ENCODE data around the gene MT1F.
A peak's percentile ranks its signal among the peaks of the same experiment; 100 is the strongest.
"Not testable (repeated sequence)": the region's sequence is repeated elsewhere in the genome, so short reads cannot be mapped to it uniquely, and the experiment has no call there.

Gene MT1F

DNA sequence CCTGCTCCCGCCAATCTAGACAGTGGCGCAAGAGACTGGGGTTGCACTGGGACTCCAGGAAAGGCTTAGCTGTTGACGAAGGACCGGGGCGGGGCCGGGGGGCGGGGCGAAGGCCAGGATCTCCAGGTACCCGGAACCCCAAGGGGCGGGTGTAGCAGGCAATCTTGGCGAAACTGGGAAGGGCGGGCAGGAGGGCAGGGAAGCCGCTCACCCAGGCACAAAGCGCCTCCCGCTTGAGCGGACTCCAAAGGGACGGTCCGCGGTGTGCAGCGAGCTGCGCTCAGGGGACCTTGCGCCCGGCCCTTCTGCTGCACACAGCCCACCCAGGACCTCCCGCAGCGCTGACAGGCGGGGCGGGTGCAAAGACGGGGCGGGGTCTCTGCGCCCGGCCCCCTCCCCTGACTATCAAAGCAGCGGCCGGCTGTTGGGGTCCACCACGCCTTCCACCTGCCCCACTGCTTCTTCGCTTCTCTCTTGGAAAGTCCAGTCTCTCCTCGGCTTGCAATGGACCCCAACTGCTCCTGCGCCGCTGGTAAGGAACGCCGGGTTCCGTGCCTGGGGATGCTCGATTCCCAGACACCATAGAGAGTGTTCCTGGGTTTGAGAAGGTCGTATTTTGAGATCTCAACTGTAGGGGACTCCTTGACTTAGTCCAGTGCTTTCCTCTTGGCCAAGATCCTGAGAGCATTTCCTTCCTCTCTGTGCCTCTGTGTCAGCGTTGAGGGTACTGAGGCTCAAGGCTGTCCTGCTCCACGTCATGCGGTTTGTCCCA, at the start of gene MT1F:
TSS of gene MT1F (plus strand) at position 405 of the 772 bp plus-strand sequence. CDS start at position 505, 100 bp downstream.
- DNase-seq = no peak

DNA sequence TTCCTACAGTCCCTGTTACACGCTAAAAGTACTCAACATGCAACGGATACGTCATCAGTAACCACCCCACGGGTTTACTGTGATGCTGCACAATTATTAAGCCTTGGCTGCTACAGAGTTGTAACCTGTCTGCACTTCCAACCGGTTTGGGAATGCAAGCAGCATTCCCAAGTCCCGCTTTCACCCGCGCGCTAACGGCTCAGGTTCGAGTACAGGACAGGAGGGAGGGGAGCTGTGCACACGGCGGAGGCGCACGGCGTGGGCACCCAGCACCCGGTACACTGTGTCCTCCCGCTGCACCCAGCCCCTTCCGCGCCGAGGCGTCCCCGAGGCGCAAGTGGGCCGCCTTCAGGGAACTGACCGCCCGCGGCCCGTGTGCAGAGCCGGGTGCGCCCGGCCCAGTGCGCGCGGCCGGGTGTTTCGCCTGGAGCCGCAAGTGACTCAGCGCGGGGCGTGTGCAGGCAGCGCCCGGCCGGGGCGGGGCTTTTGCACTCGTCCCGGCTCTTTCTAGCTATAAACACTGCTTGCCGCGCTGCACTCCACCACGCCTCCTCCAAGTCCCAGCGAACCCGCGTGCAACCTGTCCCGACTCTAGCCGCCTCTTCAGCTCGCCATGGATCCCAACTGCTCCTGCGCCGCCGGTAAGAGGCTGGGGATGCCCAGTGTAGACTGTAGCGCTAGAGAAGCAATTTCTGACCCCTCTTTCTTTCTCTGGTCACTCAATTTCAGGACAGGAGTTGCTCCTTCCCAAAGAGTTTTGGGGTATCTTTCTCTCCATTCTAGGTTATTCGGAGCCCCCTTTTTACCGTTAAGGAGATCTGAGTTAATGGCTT, 49.5 kb upstream of the MT1F start, which contains the start of gene MT2A:
TSS of gene MT2A (plus strand) at position 542 of the 833 bp plus-strand sequence. CDS start at position 614, 72 bp downstream.
- peak; percentile 83 for DNase-seq

DNA sequence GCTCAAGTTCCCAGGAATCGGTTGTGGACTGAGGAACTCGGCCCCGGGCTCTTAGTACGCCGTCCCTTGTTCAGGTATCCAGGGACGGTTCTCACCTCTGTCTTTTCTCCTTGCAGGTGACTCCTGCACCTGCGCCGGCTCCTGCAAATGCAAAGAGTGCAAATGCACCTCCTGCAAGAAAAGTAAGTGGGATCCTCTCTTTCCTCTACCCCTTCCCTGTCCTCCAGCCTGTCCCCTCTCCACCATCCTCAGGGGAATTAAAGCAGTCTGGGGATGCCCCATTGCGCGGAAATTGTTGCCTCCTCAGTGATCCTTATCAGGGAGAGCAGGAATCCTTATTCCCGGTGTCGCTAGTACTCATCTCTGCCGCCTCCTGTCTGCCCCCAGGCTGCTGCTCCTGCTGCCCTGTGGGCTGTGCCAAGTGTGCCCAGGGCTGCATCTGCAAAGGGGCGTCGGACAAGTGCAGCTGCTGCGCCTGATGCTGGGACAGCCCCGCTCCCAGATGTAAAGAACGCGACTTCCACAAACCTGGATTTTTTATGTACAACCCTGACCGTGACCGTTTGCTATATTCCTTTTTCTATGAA, 48.8 kb upstream of the MT1F start:
- no peak for DNase-seq

DNA sequence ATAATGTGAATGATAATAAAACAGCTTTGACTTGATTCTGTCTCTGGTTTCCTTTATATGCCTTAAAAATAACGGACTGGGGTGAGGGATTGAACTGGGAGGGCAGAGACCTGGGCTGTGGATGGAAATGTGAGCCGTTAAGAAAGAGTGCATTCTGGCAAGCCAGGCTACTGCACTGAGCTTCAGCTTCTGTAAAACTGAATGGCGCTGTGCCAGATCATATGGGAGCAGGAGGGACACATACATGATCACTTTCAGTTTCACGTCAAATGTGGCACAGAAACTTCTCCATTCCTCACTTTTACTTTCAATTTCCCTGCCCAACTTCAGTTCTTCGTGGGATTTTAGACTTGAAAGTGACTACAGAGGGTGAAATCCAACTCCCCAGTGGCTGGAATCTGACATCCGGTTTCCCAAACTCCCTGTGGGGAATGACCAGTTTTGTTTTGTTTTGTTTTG, 48.3 kb upstream of the MT1F start:
- DNase-seq = no peak

DNA sequence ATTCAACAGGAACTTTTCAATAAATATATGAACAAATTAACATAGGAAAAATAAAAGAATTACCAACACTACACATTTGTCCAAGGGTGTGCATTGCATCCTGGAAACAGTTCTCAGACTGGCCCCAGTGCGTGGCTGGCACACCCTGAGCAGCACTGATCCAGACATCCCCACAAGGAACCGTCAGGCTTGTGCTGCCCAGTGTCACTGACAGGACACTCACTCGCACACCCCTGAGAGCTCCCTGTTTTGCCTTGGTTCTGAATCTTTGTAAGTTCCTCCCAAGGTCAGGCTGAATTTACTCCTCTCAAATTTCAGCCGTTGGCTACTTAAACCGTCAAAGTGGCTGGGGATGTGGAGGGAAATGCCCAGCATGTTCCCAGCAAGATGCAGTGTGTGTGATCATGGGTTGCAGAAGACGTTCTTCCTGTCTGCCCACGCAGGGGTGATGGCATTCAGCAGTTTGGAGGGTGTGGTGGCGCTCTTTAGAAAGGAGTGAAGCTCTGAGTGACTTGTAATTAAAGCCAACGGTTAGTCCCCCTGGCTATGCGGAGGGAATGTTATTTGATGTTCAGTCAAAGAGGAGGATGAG, 47.6 kb upstream of the MT1F start:
- no peak for DNase-seq

DNA sequence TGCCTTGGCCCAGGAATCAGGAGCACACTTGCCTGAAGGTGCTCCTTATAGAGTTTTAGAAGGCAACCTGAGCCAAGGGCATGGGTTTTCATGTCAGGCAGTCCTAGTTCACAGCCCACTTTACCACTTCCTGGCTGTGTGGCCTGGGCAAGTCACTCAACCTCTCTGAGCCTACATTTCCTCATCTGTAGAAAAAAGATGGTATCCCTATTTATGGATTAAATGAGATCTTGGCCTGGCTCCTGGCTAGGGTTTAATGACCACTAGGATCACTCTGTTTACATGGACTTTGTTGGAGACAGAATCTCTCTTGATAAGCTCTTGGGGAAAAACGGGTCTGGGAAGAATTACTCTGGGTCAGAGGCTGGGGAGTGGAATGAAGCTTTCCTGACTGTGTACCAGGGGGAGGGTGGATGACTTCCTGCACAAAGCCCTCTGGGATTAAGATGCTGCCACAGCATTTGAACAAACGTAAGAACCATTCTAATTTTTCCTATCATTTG, 47.1 kb upstream of the MT1F start:
- no peak for DNase-seq

DNA sequence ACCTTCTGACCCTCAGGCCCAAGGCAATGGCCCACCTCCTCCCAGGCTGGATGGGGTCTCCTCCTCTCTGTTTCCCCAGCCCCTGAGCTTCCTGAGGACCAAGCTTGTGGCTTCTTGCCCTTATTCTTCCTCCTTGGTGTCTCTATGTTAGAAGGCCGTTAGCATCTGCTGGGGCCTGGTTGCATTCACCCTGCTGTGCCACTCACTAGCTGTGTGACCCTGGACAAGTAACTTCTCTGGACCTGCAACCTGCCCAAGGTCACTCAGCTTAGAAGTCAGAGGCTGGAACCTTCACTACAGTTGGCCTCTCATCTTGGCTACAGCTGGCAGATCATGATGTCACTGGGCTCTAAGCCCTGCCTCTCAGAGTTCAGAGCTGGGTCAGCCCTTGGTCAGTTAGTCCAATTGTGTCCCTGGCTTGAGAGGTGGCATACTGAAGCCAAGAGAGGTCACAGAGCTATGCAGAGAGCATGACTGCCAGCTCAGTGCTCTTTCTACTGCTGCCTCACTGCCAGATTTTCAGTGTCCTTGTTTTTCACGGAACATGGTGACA, 46.4 kb upstream of the MT1F start:
- no peak for DNase-seq

DNA sequence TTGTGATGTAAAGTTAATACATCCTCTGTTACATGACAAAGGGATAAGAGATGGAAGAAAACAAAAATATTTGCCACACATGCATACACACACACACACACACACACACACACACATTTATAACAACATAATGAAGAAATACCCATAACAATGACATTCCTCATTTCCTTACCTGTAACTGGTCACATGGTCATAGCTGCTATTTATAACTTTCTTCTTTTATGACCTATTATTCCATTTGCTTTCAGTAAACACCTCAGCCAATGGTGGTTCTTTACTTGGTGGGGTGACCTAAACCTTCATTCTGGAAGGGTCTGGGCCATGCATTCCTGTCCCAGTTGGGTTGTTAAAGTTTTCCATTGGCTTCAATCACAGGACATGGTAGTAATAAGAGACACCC, 44.1 kb upstream of the MT1F start:
- DNase-seq = no peak

DNA sequence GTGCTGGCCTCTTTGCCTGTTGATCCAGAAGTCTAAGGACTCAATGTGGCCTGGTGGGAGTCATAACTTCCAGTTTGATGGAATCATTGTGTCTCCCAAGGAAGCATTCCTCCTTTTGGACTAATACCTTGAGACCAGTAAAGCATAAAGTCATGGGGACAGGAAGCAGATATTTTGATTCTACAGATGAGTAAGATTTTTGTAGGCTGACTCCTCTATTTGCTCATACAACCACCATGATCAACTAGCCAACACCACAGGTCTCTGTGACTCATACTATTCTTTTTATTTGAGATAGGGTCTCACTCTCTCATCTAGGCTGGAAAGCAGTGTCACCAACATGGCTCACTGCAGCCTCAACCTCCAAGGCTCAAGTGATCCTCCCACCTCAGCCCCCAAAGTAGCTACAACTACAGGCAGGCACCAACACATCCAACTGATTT, 43.2 kb upstream of the MT1F start:
- DNase-seq = no peak

DNA sequence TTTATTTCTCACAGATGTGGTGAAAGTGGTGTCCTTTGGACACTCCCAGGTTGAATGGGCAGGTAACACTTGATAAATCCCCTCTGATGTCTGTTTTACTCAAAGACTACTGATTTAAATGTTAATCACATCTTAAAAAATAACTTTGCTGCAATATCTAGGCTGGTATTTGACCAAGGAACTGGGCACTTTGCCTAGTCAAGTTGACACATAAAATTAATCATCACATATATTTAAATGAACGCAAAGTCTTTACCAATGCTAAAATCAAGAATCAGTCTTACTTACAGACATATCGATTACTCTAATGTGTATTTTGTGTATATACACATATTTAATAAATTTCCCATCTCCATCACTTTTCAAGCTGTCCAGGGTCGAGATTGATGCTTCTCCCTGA, 42.4 kb upstream of the MT1F start:
- no peak for DNase-seq

DNA sequence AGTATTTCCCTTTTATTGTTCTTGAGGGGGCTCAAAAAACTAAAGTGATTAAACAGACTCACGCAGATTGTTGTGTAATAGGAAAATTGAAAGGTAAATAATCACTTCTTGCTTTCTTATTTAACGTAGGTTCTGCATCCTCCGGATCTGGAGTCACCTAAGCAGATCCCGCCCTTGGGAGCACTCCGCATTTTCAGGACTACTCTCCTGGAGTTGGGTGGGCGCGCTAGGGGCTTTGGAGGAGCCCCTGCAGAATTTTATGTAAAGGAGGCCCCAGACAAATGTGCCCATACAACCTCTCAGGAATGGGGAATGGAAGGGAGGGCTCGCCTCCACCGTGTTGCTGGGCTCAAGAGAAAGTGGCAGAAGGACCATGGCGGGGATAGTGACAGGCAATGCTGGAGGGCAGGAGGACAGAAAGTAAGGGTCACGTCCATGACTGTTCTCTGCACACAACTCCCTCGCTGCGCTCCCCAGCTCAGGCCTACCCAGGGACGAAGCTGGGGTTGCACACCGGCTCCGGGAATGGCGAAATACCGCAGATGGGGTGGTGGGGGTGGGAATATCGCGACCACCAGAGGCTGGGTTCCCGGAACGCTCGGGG, 41.0 kb upstream of the MT1F start:
- DNase-seq = no peak

DNA sequence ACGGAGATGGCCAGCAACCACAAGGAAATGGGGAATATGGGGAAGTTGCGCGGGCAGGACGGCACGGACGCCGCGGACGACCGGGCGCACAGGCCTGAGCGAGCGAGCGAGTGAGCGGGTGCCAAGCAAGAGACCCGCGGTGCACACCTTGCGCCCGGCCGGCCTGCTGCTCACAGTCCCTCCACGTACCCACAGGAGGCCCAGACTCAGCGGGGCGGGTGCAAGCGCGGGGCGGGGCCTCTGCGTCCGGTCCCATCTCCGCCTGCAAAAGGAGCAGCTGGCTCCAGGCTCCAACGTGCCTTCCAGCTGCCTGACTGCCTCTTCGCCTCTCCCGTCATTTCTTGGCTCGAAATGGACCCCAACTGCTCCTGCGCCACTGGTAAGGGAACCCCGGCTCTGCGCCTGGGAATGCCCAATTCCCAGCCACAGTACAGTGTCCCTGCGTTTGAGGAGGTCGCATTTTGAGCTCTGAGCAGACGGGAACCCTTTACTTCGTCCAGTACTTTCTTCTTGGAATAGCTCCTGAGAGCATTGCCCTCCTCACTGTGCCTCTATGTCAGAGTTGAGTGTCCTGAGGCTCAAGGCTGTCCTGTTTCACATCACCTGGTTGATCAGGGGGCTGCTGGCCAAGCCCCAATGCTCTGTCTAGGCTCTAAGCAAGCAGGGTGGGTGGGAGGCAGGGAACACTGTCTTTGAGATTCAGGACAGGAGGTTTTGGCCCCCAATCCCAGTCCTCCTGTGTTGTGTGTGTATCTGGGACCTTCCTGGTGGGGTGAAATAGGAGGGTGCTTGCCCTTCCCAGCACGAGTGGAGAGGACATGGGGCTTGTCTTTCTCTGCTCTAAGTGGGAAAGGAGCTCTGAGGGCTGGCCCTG, 40.3 kb upstream of the MT1F start:
- no peak for DNase-seq

DNA sequence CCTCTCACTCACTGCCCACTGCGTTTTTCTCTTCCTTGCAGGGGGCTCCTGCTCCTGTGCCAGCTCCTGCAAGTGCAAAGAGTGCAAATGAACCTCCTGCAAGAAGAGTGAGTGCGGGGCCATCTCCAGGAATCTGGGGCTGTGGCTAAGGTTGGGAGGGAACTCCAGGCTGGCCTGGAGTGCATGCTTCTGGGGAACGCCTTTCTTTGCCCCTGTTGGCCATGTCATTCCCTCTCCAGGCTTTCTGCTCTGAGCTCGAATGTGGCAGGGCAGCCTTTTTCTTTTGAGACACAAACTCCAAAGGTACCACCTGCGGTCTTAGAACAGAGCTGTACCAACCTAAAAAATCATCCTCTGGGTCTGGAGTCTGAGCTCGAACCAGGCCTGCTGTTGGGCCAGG, 39.6 kb upstream of the MT1F start:
- no peak for DNase-seq

DNA sequence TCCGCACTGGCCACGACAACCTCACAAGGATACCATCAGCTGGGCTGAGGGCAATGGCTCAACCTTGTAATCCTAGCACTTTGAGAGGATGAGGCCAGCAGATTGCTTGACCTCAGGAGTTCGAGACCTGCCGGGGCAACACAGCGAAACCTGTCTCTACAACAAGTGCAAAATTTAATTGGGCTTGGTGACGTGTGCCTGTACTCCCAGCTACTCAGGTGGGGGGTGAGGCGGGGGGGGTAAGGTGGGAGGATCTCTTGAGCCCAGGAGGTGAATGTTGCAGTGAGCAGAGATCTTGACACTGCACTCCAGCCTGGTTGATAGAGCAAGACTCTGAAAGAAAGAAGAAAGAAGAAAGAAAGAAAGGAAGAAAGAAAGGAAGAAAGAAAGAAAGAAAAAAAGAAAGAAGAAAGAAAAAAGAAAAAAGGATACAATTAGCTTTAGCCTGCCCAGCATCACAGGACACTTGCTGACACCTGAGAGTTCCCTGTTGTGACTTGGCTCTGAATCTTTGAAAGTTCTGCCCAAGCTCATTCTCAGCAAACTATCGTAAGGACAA, 37.3 kb upstream of the MT1F start:
- no peak for DNase-seq

DNA sequence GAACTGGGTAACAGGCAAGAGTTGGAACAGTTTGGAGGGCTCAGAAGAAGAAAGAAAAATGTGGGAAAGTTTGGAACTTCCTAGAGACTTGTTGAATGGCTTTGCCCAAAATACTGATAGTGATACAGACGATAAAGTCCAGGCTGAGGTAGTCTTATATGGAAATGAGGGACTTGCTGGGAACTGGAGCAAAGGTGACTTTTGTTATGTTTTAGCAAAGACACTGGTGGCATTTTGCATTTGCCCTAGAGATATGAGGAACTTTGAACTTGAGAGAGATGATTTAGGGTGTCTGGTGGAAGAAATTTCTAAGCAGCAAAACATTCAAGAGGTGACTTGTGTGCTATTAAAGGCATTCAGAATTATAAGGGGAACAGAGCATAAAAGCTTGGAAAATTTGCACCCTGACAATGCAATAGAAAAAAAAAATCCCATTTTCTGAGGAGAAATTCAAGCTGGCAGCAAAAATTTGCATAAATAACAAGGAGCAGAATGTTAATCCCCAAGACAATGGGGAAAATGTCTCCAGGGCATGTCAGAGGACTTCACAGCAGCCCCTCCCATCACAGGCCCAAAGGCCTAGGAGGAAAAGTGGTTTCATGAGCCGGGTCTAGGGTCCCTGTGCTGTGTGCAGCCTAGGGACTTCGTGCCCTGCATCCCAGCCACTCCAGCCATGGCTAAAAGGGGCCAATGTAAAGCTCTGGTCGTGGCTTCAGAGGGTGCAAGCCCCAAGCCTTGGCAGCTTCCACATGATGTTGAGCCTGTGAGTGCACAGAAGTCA, 35.9 kb upstream of the MT1F start:
- not testable (repeated sequence) for DNase-seq

DNA sequence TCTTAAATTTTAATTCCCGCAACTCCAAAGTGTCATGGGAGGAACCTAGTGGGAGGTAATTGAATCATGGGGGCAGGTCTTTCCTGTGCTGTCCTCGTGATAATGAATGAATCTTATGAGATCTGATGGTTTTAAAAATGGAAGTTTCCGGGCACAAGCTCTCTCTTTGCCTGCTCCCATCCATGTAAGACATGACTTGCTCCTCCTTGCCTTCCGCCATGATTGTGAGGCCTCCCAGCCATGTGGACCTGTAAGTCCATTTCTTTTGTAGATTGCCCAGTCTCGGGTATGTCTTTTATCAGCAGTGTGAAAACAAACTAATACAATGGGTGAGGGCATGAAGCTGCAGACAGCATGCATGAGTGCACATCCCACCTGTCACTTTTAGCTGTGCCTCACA, 34.6 kb upstream of the MT1F start:
- not testable (repeated sequence) for DNase-seq

DNA sequence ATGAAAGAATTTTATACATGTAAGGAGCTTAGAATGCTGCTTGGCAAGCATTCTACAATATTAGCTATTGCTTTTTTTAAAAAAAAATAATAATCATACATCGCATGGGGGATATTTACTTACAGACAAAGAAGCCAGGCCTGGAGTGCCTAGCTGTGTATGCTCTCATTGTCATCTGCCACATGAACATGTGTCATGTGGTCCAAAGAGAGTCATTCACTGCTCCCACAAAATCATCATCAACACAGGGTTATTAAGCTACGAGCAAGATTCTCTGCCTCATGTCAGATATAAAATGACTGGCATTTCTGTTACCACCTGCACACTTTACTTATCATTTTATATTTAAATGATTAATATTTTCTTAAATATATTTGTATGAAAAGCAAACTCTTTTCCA, 34.1 kb upstream of the MT1F start:
- DNase-seq = no peak

DNA sequence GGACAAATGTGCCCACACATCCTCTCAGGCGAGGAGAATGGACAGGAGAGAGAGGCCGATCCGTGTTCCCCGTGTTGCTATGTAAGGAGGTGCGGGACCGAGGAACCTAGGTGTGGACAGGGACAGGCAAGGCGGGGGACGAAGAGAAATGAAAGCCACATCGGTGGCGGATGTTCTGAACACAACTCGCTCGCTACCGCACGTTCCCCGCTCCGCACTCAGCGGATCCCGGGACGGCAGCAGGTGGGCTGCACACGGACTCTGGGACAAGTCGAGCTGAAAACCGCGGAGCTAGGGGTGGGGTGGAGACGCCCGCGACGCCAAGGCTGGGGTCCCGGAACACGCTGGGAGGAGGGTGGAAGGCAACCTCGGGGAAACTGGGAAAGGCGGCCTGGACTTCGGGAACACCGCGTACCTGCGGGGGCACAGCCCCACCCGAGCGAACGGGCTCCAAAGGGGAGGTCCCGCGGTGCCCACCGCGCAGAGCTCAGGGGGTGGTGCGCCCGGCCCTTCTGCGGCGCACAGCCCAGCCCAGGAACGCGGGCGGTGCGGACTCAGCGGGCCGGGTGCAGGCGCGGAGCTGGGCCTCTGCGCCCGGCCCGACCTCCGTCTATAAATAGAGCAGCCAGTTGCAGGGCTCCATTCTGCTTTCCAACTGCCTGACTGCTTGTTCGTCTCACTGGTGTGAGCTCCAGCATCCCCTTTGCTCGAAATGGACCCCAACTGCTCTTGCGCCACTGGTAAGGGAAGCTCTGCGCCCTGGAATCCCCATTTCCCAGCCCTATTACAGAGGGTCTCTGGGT, 32.4 kb upstream of the MT1F start, which contains the start of gene MT1E:
TSS of gene MT1E (plus strand) at position 642 of the 803 bp plus-strand sequence. CDS start at position 713, 71 bp downstream.
- DNase-seq = peak; percentile 73

Data from T1000 (cell line).